ENCODE results near the gene LYAR.

DNA sequence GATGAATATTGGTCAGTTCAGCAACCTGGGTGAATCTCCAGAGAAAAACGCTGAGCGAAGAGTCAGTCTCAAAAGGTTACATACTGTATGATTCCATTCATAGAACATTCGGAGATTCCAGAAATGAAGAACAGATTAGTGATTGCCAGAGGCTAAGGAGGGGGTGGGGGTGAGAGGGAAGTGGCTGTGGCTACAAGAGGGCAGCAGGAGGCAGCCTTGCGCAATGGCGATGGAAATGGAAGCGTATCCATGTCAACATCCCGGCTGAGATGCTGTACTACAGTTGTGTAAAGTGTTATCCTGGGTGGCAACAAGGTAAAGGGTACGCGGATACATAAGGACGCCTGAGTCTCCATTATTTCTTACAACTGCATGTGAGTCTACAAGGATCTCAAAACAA, 18.0 kb downstream of the LYAR start:
- TF ChIP-seq POLR2A (IDR thresholded peaks at IDR 0.05) = no peak
- TF ChIP-seq, protein P1, sequence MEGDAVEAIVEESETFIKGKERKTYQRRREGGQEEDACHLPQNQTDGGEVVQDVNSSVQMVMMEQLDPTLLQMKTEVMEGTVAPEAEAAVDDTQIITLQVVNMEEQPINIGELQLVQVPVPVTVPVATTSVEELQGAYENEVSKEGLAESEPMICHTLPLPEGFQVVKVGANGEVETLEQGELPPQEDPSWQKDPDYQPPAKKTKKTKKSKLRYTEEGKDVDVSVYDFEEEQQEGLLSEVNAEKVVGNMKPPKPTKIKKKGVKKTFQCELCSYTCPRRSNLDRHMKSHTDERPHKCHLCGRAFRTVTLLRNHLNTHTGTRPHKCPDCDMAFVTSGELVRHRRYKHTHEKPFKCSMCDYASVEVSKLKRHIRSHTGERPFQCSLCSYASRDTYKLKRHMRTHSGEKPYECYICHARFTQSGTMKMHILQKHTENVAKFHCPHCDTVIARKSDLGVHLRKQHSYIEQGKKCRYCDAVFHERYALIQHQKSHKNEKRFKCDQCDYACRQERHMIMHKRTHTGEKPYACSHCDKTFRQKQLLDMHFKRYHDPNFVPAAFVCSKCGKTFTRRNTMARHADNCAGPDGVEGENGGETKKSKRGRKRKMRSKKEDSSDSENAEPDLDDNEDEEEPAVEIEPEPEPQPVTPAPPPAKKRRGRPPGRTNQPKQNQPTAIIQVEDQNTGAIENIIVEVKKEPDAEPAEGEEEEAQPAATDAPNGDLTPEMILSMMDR (IDR thresholded peaks at IDR 0.05) = no peak
- TF ChIP-seq POLR2AphosphoS5 (IDR thresholded peaks at IDR 0.05) = no peak
